GM12878 (cell line): ENCODE results near the gene LRRC40. TPM values are rescaled to one million over a fixed set of nuclear protein-coding genes. Genes with fewer than 3 reads are reported as not detected.

ENCODE experiments used
- ATAC-seq: fragments of 200-7000 bp; cut with Tn5 transposase; 3 replicates; pipeline ENCODE4 v1.9.1; 2020; ENCODE audit warnings: mild to moderate bottlenecking, moderate library complexity
- BruUV-seq: library from RNA; stranded (reverse); fragments of 400-500 nt; replicated peaks from 2 replicates; lab custom pipeline; 2021; lab: Mats Ljungman, UMichigan
- CTCF ChIA-PET: fragments of 300-600 bp; sonication (Branson Sonifier 250); formaldehyde crosslinking; extraction: SDS; loops from one replicate; lab custom pipeline; 2021; ENCODE audit warnings: inconsistent platforms; lab: Yijun Ruan, JAX
- POLR2A ChIA-PET: fragments of 350-600 bp; formaldehyde crosslinking; extraction: SDS; loops from one replicate; lab custom pipeline; 2021; ENCODE audit warnings: inconsistent platforms; lab: Charles Lee
- RAD21 ChIA-PET: fragments of 300-600 bp; sonication (Branson Sonifier 250); formaldehyde crosslinking; loops from one replicate; lab custom pipeline; 2023; ENCODE audit warnings: antibody characterized with exemption; ENCODE audit not compliant: unreplicated experiment; lab: Charles Lee
- SMC1A ChIA-PET: fragments of 300-600 bp; sonication (Branson Sonifier 250); formaldehyde crosslinking; loops from one replicate; lab custom pipeline; 2023; ENCODE audit not compliant: unreplicated experiment, uncharacterized antibody; lab: Charles Lee
- DNase-seq: peaks from one replicate; pipeline ENCODE4 v3.0.0-alpha.2; 2011; ENCODE audit warnings: low read depth, low spot score
- FAIRE-seq: peaks from 3 replicates; lab custom pipeline; 2011; peaks lifted over from hg19 to GRCh38; lab: Jason Lieb, UNC
- H2AFZ ChIP-seq: 2 replicates; pipeline ENCODE4 v1.6.0; 2011; ENCODE audit warnings: low read depth, low read length, control low read depth; ENCODE audit not compliant: control insufficient read depth
- H3K27ac ChIP-seq: 2 replicates; pipeline ENCODE4 v1.5.1; 2011; ENCODE audit warnings: control low read depth; ENCODE audit not compliant: control insufficient read depth, insufficient read depth
- H3K27me3 ChIP-seq, 2 experiments: replicated peaks in 1 of 2; 2 replicates each; pipeline versions ENCODE4 v1.6.0 to v1.6.1; 2011; ENCODE audit warnings: low read length in 1 of 2; ENCODE audit not compliant: control insufficient read depth in 2 of 2, insufficient read depth in 2 of 2
- H3K36me3 ChIP-seq, 2 experiments: 2 replicates each; pipeline ENCODE4 v1.5.1; 2011; ENCODE audit warnings: low read length in 1 of 2; ENCODE audit not compliant: control insufficient read depth in 2 of 2, insufficient read depth in 2 of 2
- H3K4me1 ChIP-seq: 2 replicates; pipeline ENCODE4 v1.6.1; 2011; ENCODE audit warnings: mild to moderate bottlenecking, low read length, moderate library complexity, mixed read lengths; ENCODE audit not compliant: control insufficient read depth, insufficient read depth
- H3K4me2 ChIP-seq: 2 replicates; pipeline ENCODE4 v1.6.0; 2011; ENCODE audit warnings: control low read depth; ENCODE audit not compliant: control insufficient read depth, insufficient read depth
- H3K4me3 ChIP-seq: fragments of 200-600 bp; sonication (generic); 2 replicates; pipeline ENCODE4 v1.5.1; 2016
- H3K79me2 ChIP-seq: 2 replicates; pipeline ENCODE4 v1.6.0; 2011; ENCODE audit warnings: low read length; ENCODE audit not compliant: control insufficient read depth, insufficient read depth
- H3K9ac ChIP-seq: 2 replicates; pipeline ENCODE4 v1.8.0; 2011; ENCODE audit warnings: low read length, control low read depth, mixed read lengths; ENCODE audit not compliant: control insufficient read depth, insufficient read depth
- H3K9me3 ChIP-seq: replicated peaks from 3 replicates; pipeline ENCODE4 v1.5.1; 2011; ENCODE audit warnings: mild to moderate bottlenecking, low read length; ENCODE audit not compliant: control insufficient read depth, insufficient read depth
- H4K20me1 ChIP-seq: 2 replicates; pipeline ENCODE4 v1.6.0; 2011; ENCODE audit not compliant: control insufficient read depth, insufficient read depth
- CBX3 ChIP-seq: fragments of 200-600 bp; sonication (generic); IDR thresholded peaks from 2 replicates; pipeline ENCODE4 v1.6.1; 2016; ENCODE audit warnings: low read depth, borderline replicate concordance
- CBX5 ChIP-seq: sonication (generic); IDR thresholded peaks from 2 replicates; pipeline ENCODE4 v1.6.1; 2016; ENCODE audit warnings: low read depth, moderate library complexity, mild to moderate bottlenecking, inconsistent platforms
- FOS ChIP-seq: IDR thresholded peaks from 3 replicates; pipeline ENCODE4 v1.6.1; 2011; ENCODE audit warnings: borderline replicate concordance; ENCODE audit not compliant: insufficient read length; ENCODE audit errors: extremely low read depth
- GABPA ChIP-seq: IDR thresholded peaks from 2 replicates; pipeline ENCODE4 v1.6.1; 2014; ENCODE audit warnings: antibody characterized with exemption, low read depth, mild to moderate bottlenecking, inconsistent platforms
- KDM1A ChIP-seq: fragments of 200-600 bp; sonication (generic); IDR thresholded peaks from 2 replicates; pipeline ENCODE4 v1.6.1; 2016; ENCODE audit warnings: borderline replicate concordance
- NFYB ChIP-seq: IDR thresholded peaks from 2 replicates; pipeline ENCODE4 v1.6.1; 2011; ENCODE audit warnings: low read depth, mild to moderate bottlenecking, low read length, improper control_type of control experiment, moderate library complexity; ENCODE audit not compliant: insufficient read depth
- NR2C1 ChIP-seq: fragments of 450-650 bp; IDR thresholded peaks from 2 replicates; pipeline ENCODE4 v1.6.1; 2017; ENCODE audit warnings: antibody characterized with exemption, mild to moderate bottlenecking, moderate library complexity
- NR2C2 ChIP-seq: IDR thresholded peaks from 2 replicates; pipeline ENCODE4 v1.6.1; 2011; ENCODE audit warnings: borderline replicate concordance, low read depth; ENCODE audit not compliant: control insufficient read depth, insufficient read length
- ZNF592 ChIP-seq: fragments of 450-650 bp; IDR thresholded peaks from 2 replicates; pipeline ENCODE4 v1.6.1; 2017; ENCODE audit warnings: mild to moderate bottlenecking, moderate library complexity
- in situ Hi-C: fragments of 300-500 bp; cut with MboI; formaldehyde crosslinking; loops from 9 replicates; pipeline ENCODE4 v1.14.3; 2018; ENCODE audit warnings: mixed read lengths
- intact Hi-C: fragments of 100-400 bp; cut with micrococcal nuclease; formaldehyde crosslinking; loops from one replicate; pipeline ENCODE4 v1.14.2; 2022; ENCODE audit not compliant: unreplicated experiment
- polyA plus RNA-seq, 11 experiments: library from polyadenylated mRNA; depleted of rRNA in 4 of 11; unstranded in 6 of 11; stranded (reverse) in 5 of 11; fragments of >200 nt; fragmentation: Nextera tagmentation in 4 of 11; fragmentation: Illumina TruSeq in 1 of 11; extraction: Ambion mirVana in 4 of 11; extraction: Trizol in 1 of 11; gene quantifications; 1 replicate in 1 of 11; 2 replicates in 10 of 11; pipeline versions ENCODE4 v1.2.1 to v1.2.3, GENCODE V29; 2011 to 2016; ENCODE audit warnings: inconsistent platforms in 2 of 11, missing spikeins in 2 of 11, low read depth in 1 of 11
- total RNA-seq, 4 experiments: library from RNA; depleted of rRNA in 3 of 4; stranded (reverse); fragments of >200 nt in 3 of 4; fragmentation: Illumina TruSeq in 1 of 4; extraction: Trizol in 1 of 4; gene quantifications; 2 replicates each; pipeline versions ENCODE4 v1.2.1 to v1.2.3, GENCODE V29; 2013 to 2021
- TF ChIP-seq, protein P1 (sequence below): IDR thresholded peaks from 2 replicates; pipeline ENCODE4 v1.6.1; 2012; ENCODE audit warnings: low read depth, low read length, improper control_type of control experiment
- TF ChIP-seq, protein P2 (sequence below): fragments of 450-650 bp; conservative IDR thresholded peaks from 2 replicates; pipeline ENCODE4 v1.6.1; 2017; ENCODE audit warnings: mild to moderate bottlenecking, moderate library complexity

The LRRC40 gene
- total and polyA plus RNA-seq, 10 of the 15 experiments (the other 5 are each of a cell fraction or from before 2014, with no cell fraction given) = 19.5 to 44.3 (median 30.9) TPM

GRCh38 chr1:70150444-70150843, 54.9 kb downstream of the LRRC40 start (continued):
- TF ChIP-seq, protein P1, sequence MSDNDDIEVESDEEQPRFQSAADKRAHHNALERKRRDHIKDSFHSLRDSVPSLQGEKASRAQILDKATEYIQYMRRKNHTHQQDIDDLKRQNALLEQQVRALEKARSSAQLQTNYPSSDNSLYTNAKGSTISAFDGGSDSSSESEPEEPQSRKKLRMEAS = no peak

GRCh38 chr1:70146488-70146887, 58.9 kb downstream of the LRRC40 start:
- in situ Hi-C loops (no loop called here), intact Hi-C loops (no loop called here)
- RAD21 ChIA-PET = interaction anchor here (0.9 kb wide), 1 partner anchor 138 kb away, joined by 3 read pairs; no protein-coding TSS in a partner anchor
- H3K36me3 ChIP-seq = peaks cover 0 to 3% of the 10 kb centered on the region in 2 experiments; a peak in 1 of 4 replicates
- no peaks in the 10 kb centered on the region for H4K20me1 ChIP-seq
- no peak for FAIRE-seq
- POLR2A ChIA-PET = no interaction called here
- no peak for DNase-seq
- H3K9me3 ChIP-seq = no peaks in the 10 kb centered on the region
- H3K4me2 ChIP-seq = no peak overlapping the region
- no peaks in the 10 kb centered on the region for H3K79me2 ChIP-seq
- no peaks in the 10 kb centered on the region for H3K4me1 ChIP-seq
- SMC1A ChIA-PET = no interaction called here
- no peak overlapping the region for H2AFZ ChIP-seq
- no peak overlapping the region for H3K27ac ChIP-seq
- no peaks in the 10 kb centered on the region for H3K27me3 ChIP-seq
- CTCF ChIA-PET = interaction anchor here (1.3 kb wide), 1 partner anchor 13 kb away, joined by 5 read pairs; no protein-coding TSS in a partner anchor
- BruUV-seq = no TSS peak
- H3K4me3 ChIP-seq = no peak overlapping the region
- H3K9ac ChIP-seq = no peak overlapping the region
- ATAC-seq = no peak
- no peak for TF ChIP-seq NR2C2
- TF ChIP-seq NFYB = no peak
- TF ChIP-seq CBX5 = no peak
- TF ChIP-seq NR2C1 = no peak
- TF ChIP-seq GABPA = no peak
- TF ChIP-seq KDM1A = no peak
- TF ChIP-seq, protein P2, sequence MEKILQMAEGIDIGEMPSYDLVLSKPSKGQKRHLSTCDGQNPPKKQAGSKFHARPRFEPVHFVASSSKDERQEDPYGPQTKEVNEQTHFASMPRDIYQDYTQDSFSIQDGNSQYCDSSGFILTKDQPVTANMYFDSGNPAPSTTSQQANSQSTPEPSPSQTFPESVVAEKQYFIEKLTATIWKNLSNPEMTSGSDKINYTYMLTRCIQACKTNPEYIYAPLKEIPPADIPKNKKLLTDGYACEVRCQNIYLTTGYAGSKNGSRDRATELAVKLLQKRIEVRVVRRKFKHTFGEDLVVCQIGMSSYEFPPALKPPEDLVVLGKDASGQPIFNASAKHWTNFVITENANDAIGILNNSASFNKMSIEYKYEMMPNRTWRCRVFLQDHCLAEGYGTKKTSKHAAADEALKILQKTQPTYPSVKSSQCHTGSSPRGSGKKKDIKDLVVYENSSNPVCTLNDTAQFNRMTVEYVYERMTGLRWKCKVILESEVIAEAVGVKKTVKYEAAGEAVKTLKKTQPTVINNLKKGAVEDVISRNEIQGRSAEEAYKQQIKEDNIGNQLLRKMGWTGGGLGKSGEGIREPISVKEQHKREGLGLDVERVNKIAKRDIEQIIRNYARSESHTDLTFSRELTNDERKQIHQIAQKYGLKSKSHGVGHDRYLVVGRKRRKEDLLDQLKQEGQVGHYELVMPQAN = no peak
- TF ChIP-seq FOS = no peak
- no peak for TF ChIP-seq ZNF592
- no peak for TF ChIP-seq CBX3
- TF ChIP-seq, all 136 proteins: peak for 0
